ENCODE measurements around the gene AHCYL2. TPM values are rescaled to one million over a fixed set of nuclear protein-coding genes. Genes with fewer than 3 reads are reported as not detected.
"Not testable (repeated sequence)": the region's sequence is repeated elsewhere in the genome, so short reads cannot be mapped to it uniquely, and the experiment has no call there.

Gene AHCYL2
- total RNA-seq, 1 donor from 2014 or later: 19.9 TPM

DNA sequence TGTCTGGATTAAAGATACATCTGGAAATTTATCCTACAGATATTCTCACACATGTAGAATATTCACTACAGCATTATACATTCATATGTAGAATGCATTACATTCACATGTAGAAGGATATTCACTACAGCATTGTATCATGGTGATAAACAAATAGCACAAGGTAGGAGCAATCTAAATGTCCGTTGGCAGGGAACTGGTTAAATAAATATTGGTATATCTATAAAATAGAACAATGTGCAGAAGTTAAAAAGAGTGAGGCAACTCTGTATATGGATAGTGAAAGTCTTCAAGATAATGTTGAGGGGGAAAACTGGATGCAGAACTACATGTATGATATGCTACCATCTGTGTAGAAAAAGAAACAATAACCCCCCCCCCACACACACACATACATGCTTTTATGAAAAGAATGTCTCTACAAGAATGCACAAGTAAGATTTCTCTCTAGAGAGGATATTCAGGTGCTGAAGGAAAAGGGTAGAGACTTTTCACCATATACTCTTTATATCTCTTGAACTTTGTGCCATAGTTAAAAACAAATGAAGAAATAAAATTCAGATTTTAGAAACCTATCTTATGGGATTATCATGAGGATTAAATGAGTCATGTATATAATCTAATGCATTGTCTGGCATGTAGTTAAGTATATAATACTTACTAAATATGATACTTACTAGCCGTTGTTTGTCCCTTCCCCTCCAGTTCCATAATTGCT is 123.4 kb downstream of the AHCYL2 start:
- no peak overlapping the region for H3K27ac Mint-ChIP-seq (ENCODE audit: unreplicated experiment)
- H3K4me3 Mint-ChIP-seq (ENCODE audit: unreplicated experiment): no peak overlapping the region
- peaks cover 8% of the 10 kb centered on the region for H3K4me1 Mint-ChIP-seq (ENCODE audit: unreplicated experiment)
- H3K36me3 Mint-ChIP-seq (ENCODE audit: low read depth, unreplicated experiment): no peaks in the 10 kb centered on the region
- H3K9me3 Mint-ChIP-seq (ENCODE audit: unreplicated experiment): no peaks in the 10 kb centered on the region
- H3K27me3 Mint-ChIP-seq (ENCODE audit: unreplicated experiment): no peaks in the 10 kb centered on the region
- no peak for DNase-seq (ENCODE audit: low spot score)
- TF ChIP-seq, protein P1, sequence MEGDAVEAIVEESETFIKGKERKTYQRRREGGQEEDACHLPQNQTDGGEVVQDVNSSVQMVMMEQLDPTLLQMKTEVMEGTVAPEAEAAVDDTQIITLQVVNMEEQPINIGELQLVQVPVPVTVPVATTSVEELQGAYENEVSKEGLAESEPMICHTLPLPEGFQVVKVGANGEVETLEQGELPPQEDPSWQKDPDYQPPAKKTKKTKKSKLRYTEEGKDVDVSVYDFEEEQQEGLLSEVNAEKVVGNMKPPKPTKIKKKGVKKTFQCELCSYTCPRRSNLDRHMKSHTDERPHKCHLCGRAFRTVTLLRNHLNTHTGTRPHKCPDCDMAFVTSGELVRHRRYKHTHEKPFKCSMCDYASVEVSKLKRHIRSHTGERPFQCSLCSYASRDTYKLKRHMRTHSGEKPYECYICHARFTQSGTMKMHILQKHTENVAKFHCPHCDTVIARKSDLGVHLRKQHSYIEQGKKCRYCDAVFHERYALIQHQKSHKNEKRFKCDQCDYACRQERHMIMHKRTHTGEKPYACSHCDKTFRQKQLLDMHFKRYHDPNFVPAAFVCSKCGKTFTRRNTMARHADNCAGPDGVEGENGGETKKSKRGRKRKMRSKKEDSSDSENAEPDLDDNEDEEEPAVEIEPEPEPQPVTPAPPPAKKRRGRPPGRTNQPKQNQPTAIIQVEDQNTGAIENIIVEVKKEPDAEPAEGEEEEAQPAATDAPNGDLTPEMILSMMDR (IDR thresholded peaks at IDR 0.05; ENCODE audit: unreplicated experiment): no peak

DNA sequence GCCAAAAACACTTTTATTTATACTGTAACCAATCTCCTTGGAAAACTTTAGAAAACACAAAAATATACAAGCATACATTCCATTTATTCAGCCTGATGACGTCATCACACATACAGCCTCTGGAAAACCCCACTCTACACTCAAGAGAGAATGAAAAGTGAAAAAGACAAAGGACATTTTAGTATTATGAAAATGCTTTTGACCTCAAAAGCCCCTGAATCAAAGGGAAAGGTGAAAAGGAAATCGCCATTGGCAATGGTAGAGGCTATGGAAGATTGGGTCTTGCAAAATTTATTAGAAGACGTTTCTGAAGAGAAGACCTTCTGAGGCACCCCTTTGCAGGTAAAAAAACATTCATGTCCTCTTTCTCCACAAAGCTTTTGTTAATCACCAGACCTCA is 126.5 kb downstream of the AHCYL2 start:
- no peak for DNase-seq (ENCODE audit: low spot score)
- Mint-ChIP-seq H3K4me3 (ENCODE audit: unreplicated experiment) (no peak overlapping the region), H3K4me1 (ENCODE audit: unreplicated experiment) (no peaks in the 10 kb centered on the region), H3K9me3 (ENCODE audit: unreplicated experiment) (no peaks in the 10 kb centered on the region), H3K27ac (ENCODE audit: unreplicated experiment) (no peak overlapping the region), H3K36me3 (ENCODE audit: low read depth, unreplicated experiment) (no peaks in the 10 kb centered on the region), H3K27me3 (ENCODE audit: unreplicated experiment) (no peaks in the 10 kb centered on the region)
- TF ChIP-seq, protein P1 (IDR thresholded peaks at IDR 0.05; ENCODE audit: unreplicated experiment): no peak

DNA sequence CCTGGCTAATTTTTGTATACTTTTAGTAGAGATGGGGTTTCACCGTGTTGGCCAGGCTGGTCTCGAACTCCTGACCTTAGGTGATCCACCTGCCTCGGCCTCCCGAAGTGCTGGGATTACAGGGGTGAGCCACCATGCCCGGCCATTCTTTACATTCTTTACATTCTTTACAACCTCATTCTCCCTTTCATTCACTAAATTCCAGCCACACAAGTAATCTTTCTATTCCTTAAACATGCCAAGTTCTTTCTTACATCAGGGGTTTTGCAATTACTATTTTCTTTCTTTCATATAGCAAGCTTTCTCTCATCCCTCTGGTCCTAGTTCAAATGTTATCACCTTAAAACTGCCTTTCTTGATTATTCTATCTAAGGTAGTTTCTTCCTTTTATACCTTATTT is 128.3 kb downstream of the AHCYL2 start:
- not testable (repeated sequence) for H3K4me1 Mint-ChIP-seq (ENCODE audit: unreplicated experiment); H3K9me3 Mint-ChIP-seq (ENCODE audit: unreplicated experiment); H3K4me3 Mint-ChIP-seq (ENCODE audit: unreplicated experiment); H3K36me3 Mint-ChIP-seq (ENCODE audit: low read depth, unreplicated experiment); H3K27ac Mint-ChIP-seq (ENCODE audit: unreplicated experiment); DNase-seq (ENCODE audit: low spot score); H3K27me3 Mint-ChIP-seq (ENCODE audit: unreplicated experiment)

DNA sequence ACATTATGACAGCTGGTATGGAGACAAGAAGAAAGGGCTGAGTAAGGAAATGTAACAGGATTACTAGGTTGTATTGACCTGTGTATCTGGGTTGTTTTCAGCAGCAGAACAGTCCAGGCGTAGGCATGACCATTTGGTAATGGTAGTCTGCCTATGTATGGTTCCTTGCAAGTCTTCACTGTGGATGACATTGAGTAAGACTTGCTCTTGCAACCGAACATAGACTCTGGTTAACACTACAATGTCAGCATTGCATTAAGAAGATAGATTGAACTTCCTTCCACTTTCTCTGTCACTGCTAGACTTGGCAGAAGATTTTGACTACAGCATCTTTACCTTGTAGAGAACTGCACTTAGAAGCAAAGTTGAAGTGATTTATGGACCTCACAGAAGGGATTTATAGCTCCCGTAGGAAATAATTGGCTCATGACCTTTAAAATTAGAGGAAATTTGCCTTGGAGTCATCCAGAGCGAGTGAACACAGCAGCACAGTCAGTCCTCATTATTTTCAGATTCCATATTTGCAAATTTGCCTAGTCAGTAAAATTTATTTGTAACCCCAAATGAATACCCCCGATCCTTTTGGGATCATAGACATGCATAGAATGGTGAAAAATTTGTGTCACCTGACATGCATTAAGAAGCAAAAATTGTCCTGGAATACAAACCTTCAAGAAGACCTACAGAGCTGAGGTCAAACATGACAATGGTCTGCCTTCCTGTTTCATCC is 129.8 kb downstream of the AHCYL2 start:
- Mint-ChIP-seq H3K9me3 (ENCODE audit: unreplicated experiment) (no peaks in the 10 kb centered on the region), H3K27me3 (ENCODE audit: unreplicated experiment) (no peaks in the 10 kb centered on the region), H3K4me1 (ENCODE audit: unreplicated experiment) (no peaks in the 10 kb centered on the region), H3K27ac (ENCODE audit: unreplicated experiment) (no peak overlapping the region), H3K4me3 (ENCODE audit: unreplicated experiment) (no peak overlapping the region), H3K36me3 (ENCODE audit: low read depth, unreplicated experiment) (no peaks in the 10 kb centered on the region)
- TF ChIP-seq, protein P1 (IDR thresholded peaks at IDR 0.05; ENCODE audit: unreplicated experiment): no peak
- DNase-seq (ENCODE audit: low spot score): no peak

DNA sequence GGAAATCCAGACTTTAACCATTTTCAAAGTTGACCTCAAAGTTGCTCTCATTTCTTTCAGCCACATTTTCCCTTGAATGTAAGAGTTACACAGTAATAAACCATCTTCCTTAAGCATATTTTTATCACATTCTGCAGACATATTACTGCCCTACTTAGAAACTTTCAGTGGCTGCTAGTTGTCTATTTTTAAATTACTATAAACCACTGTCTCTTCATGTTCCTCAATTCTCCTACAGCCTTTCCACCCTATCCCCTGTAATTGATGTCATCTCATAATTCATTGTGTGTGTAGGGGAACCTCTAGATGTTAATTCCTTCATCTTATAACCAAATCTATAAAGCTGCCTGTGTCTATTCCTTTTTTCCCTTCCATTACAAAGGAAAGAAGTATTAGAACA is 131.3 kb downstream of the AHCYL2 start:
- DNase-seq (ENCODE audit: low spot score): no peak
- Mint-ChIP-seq H3K9me3 (ENCODE audit: unreplicated experiment) (no peaks in the 10 kb centered on the region), H3K27ac (ENCODE audit: unreplicated experiment) (no peak overlapping the region), H3K27me3 (ENCODE audit: unreplicated experiment) (no peaks in the 10 kb centered on the region), H3K4me3 (ENCODE audit: unreplicated experiment) (no peak overlapping the region), H3K4me1 (ENCODE audit: unreplicated experiment) (no peaks in the 10 kb centered on the region), H3K36me3 (ENCODE audit: low read depth, unreplicated experiment) (no peaks in the 10 kb centered on the region)
- TF ChIP-seq, protein P1 (IDR thresholded peaks at IDR 0.05; ENCODE audit: unreplicated experiment): no peak

Data from endothelial cell (in vitro differentiated cells).